Bronchial epithelial cell (primary cell): ENCODE measurements around the gene RPTOR. TPM values are rescaled to one million over a fixed set of nuclear protein-coding genes. Genes with fewer than 3 reads are reported as not detected.
A peak's percentile ranks its signal among the peaks of the same experiment; 100 is the strongest.

ENCODE experiments used
- DNase-seq: peaks from one replicate; pipeline ENCODE4 v3.0.0-alpha.2; 2010; ENCODE audit warnings: low read depth
- FAIRE-seq: peaks from 2 replicates; lab custom pipeline; 2011; peaks lifted over from hg19 to GRCh38; lab: Jason Lieb, UNC
- H3K27me3 ChIP-seq: 2 replicates; pipeline ENCODE4 v1.5.1; 2011; ENCODE audit warnings: low read length; ENCODE audit not compliant: control insufficient read depth, insufficient read depth
- H3K36me3 ChIP-seq: 2 replicates; pipeline ENCODE4 v1.5.1; 2011; ENCODE audit warnings: low read length; ENCODE audit not compliant: control insufficient read depth, insufficient read depth
- H3K4me3 ChIP-seq: 2 replicates; pipeline ENCODE4 v1.5.1; 2011; ENCODE audit warnings: mild to moderate bottlenecking, low read depth, low read length, control low read depth
- CTCF ChIP-seq: IDR thresholded peaks from 2 replicates; pipeline ENCODE4 v1.5.1; 2011; ENCODE audit warnings: mild to moderate bottlenecking, moderate library complexity, low read length, control low read depth, inconsistent platforms; ENCODE audit not compliant: insufficient read depth, severe bottlenecking
- total RNA-seq: library from RNA; depleted of rRNA; stranded (reverse); fragments of >200 nt; gene quantifications from 2 replicates; pipeline ENCODE4 v1.2.1, GENCODE V29; 2014

Gene RPTOR
- total RNA-seq, 1 donor from 2014 or later = 14.0 TPM

GRCh38 chr17:80832888-80833583 is 288.4 kb downstream of the RPTOR start:
- Histone ChIP-seq H3K36me3 (no peaks in the 10 kb centered on the region), H3K4me3 (peak overlapping the region; percentile 41), H3K27me3 (no peaks in the 10 kb centered on the region)
- FAIRE-seq (peak; percentile 40), DNase-seq (peak; percentile 96)
- no peak for TF ChIP-seq CTCF

- peaks cover 2% of the 10 kb centered on the region for H3K36me3 ChIP-seq
- FAIRE-seq = no peak
- H3K4me3 ChIP-seq = no peak overlapping the region
- H3K27me3 ChIP-seq = no peaks in the 10 kb centered on the region
- TF ChIP-seq CTCF = no peak
- no peak for DNase-seq
Observed at GRCh38 chr17:80833952-80834892, 289.6 kb downstream of the RPTOR start.

- no peak for TF ChIP-seq CTCF
- no peak overlapping the region for H3K4me3 ChIP-seq
- DNase-seq (no peak), FAIRE-seq (no peak)
- H3K36me3 ChIP-seq = peaks cover 2% of the 10 kb centered on the region
- H3K27me3 ChIP-seq = no peaks in the 10 kb centered on the region
Observed at GRCh38 chr17:80834893-80835275, 290.2 kb downstream of the RPTOR start.

- Histone ChIP-seq H3K36me3 (peaks cover 2% of the 10 kb centered on the region), H3K27me3 (no peaks in the 10 kb centered on the region), H3K4me3 (no peak overlapping the region)
- DNase-seq (no peak), FAIRE-seq (no peak)
- no peak for TF ChIP-seq CTCF
Observed at GRCh38 chr17:80835816-80836657, 291.4 kb downstream of the RPTOR start.

DNA sequence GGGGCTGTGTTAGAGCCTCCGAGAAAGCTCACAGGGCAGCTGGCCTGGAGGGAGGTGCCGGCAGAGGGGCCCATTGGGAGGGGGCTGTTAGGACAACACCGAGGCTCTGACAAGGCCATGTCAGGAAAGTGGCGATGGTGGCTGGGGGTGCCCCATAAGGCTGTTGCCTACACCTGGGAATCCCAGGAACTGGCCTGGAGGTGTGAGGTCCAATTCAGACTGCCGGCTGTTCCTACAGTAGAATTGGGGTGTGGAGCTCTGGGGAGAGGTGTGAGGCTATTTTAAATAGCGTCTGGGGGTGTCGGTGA is 292.0 kb downstream of the RPTOR start:
- DNase-seq (no peak), FAIRE-seq (no peak)
- no peaks in the 10 kb centered on the region for H3K27me3 ChIP-seq
- H3K4me3 ChIP-seq = no peak overlapping the region
- TF ChIP-seq CTCF = no peak
- H3K36me3 ChIP-seq = peaks cover 2% of the 10 kb centered on the region
